ENCODE results near the gene OAS2.

DNA sequence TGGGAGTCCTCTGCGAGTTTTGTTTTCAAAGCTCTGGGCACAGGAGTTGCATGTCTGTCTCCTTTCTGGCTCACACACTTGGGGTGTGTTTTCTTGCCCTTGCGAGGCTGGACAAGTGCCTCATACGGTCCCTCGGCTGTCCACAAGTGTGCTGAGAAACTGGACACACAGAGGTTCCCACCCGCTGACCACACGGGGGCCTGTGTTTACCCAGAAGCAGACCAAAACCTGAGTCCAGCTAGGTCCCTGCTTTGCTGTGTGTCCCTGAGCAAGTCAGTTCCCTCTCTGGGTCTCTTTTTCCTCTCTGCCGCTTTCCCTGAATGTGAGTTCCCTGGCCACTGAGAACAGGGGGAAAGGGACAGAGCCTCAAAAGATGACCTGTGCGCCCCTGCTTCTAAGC lies 678 bp upstream of the OAS2 start:
- TF ChIP-seq, protein P1, sequence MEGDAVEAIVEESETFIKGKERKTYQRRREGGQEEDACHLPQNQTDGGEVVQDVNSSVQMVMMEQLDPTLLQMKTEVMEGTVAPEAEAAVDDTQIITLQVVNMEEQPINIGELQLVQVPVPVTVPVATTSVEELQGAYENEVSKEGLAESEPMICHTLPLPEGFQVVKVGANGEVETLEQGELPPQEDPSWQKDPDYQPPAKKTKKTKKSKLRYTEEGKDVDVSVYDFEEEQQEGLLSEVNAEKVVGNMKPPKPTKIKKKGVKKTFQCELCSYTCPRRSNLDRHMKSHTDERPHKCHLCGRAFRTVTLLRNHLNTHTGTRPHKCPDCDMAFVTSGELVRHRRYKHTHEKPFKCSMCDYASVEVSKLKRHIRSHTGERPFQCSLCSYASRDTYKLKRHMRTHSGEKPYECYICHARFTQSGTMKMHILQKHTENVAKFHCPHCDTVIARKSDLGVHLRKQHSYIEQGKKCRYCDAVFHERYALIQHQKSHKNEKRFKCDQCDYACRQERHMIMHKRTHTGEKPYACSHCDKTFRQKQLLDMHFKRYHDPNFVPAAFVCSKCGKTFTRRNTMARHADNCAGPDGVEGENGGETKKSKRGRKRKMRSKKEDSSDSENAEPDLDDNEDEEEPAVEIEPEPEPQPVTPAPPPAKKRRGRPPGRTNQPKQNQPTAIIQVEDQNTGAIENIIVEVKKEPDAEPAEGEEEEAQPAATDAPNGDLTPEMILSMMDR (IDR thresholded peaks at IDR 0.05; ENCODE audit: low read depth, low read length) = no peak
- TF ChIP-seq POLR2A (IDR thresholded peaks at IDR 0.05; ENCODE audit: extremely low read depth, insufficient read length) = no peak
- TF ChIP-seq, protein P2, sequence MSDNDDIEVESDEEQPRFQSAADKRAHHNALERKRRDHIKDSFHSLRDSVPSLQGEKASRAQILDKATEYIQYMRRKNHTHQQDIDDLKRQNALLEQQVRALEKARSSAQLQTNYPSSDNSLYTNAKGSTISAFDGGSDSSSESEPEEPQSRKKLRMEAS (IDR thresholded peaks at IDR 0.05; ENCODE audit: low read depth, low read length) = no peak
- TF ChIP-seq MYC (IDR thresholded peaks at IDR 0.05; ENCODE audit: low read depth, low read length) = no peak
